Measurements from ENCODE around the gene PDZRN3. TPM values are rescaled to one million over a fixed set of nuclear protein-coding genes. Genes with fewer than 3 reads are reported as not detected.

The PDZRN3 gene
- total and polyA plus RNA-seq, 2 experiments from 2014 or later = 7.5 to 14.0 TPM

DNA sequence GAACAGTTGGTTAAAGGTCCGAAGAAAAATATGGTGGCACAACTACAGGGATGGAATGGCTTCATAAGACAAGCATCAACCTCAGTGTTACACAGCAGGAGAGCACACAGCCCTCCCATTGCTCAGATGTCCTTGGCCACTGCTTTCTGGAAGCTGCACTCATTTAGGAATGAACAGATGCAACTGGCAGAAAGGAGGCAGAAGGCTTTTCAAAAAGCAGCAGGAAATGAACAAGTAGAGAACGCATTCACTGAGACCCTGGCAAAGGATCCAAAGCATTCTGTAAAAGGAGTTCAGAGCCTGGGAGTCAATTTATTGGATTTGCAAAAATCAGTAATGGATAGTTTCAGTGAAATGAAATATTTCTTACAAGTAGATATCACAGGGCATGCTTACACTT lies 101.1 kb downstream of the PDZRN3 start (continued):
- TF ChIP-seq, protein P1, sequence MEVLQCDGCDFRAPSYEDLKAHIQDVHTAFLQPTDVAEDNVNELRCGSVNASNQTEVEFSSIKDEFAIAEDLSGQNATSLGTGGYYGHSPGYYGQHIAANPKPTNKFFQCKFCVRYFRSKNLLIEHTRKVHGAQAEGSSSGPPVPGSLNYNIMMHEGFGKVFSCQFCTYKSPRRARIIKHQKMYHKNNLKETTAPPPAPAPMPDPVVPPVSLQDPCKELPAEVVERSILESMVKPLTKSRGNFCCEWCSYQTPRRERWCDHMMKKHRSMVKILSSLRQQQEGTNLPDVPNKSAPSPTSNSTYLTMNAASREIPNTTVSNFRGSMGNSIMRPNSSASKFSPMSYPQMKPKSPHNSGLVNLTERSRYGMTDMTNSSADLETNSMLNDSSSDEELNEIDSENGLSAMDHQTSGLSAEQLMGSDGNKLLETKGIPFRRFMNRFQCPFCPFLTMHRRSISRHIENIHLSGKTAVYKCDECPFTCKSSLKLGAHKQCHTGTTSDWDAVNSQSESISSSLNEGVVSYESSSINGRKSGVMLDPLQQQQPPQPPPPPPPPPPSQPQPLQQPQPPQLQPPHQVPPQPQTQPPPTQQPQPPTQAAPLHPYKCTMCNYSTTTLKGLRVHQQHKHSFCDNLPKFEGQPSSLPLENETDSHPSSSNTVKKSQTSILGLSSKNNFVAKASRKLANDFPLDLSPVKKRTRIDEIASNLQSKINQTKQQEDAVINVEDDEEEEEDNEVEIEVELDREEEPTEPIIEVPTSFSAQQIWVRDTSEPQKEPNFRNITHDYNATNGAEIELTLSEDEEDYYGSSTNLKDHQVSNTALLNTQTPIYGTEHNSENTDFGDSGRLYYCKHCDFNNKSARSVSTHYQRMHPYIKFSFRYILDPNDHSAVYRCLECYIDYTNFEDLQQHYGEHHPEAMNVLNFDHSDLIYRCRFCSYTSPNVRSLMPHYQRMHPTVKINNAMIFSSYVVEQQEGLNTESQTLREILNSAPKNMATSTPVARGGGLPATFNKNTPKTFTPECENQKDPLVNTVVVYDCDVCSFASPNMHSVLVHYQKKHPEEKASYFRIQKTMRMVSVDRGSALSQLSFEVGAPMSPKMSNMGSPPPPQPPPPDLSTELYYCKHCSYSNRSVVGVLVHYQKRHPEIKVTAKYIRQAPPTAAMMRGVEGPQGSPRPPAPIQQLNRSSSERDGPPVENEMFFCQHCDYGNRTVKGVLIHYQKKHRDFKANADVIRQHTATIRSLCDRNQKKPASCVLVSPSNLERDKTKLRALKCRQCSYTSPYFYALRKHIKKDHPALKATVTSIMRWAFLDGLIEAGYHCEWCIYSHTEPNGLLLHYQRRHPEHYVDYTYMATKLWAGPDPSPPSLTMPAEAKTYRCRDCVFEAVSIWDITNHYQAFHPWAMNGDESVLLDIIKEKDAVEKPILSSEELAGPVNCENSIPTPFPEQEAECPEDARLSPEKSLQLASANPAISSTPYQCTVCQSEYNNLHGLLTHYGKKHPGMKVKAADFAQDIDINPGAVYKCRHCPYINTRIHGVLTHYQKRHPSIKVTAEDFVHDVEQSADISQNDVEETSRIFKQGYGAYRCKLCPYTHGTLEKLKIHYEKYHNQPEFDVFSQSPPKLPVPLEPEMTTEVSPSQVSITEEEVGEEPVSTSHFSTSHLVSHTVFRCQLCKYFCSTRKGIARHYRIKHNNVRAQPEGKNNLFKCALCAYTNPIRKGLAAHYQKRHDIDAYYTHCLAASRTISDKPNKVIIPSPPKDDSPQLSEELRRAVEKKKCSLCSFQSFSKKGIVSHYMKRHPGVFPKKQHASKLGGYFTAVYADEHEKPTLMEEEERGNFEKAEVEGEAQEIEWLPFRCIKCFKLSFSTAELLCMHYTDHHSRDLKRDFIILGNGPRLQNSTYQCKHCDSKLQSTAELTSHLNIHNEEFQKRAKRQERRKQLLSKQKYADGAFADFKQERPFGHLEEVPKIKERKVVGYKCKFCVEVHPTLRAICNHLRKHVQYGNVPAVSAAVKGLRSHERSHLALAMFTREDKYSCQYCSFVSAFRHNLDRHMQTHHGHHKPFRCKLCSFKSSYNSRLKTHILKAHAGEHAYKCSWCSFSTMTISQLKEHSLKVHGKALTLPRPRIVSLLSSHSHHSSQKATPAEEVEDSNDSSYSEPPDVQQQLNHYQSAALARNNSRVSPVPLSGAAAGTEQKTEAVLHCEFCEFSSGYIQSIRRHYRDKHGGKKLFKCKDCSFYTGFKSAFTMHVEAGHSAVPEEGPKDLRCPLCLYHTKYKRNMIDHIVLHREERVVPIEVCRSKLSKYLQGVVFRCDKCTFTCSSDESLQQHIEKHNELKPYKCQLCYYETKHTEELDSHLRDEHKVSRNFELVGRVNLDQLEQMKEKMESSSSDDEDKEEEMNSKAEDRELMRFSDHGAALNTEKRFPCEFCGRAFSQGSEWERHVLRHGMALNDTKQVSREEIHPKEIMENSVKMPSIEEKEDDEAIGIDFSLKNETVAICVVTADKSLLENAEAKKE (CRISPR knock-in tag; IDR thresholded peaks at IDR 0.05) = no peak
- TF ChIP-seq ZNF331 (CRISPR knock-in tag; IDR thresholded peaks at IDR 0.05; ENCODE audit: low read depth) = no peak
- TF ChIP-seq CREB1 (CRISPR knock-in tag; IDR thresholded peaks at IDR 0.05; ENCODE audit: low read depth) = no peak

DNA sequence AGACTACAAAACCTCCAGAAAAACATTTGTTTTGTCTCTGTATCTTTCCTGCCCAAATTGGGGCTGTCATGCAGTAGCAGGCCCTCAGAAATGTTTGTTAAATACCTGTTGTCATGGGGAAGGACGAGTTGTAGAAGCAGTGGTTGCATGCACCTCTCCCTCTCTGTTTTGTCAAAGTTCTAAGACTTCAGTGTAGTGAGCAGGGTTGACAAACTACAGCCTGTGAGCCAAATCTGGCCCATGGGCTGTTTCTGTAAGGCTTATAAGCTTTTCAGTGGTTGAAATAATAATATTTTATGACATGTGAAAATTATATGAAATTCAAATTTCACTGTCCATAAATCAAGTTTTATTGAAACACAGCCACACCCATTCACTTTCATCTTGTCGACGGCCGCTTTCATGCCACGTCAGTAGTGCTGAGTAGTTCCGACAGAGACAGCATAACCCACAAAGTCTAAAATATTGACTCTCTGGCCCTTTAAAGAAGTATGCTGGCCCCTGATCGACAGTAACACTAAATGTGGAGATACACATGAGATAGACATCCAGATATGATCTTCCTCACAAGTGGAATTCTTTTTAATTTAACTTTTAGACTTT lies 102.9 kb downstream of the PDZRN3 start:
- H3K36me3 ChIP-seq (ENCODE audit: insufficient read depth) = no peaks in the 10 kb centered on the region
- Mint-ChIP-seq H3K4me1 (peaks cover 12% of the 10 kb centered on the region; the same call in 2 of the 3 replicates), H3K9me3 (peaks cover 10% of the 10 kb centered on the region; the same call in 2 of the 3 replicates), H3K27ac (no peak overlapping the region; the same call in 1 of the 2 replicates), H3K36me3 (ENCODE audit: low read depth) (peaks cover 8% of the 10 kb centered on the region; the same call in 1 of the 3 replicates), H3K27me3 (ENCODE audit: insufficient read depth, low read depth, poor library complexity) (peaks cover 2% of the 10 kb centered on the region), H3K4me3 (no peak overlapping the region)
- no peak overlapping the region for H3K27ac ChIP-seq (ENCODE audit: low read depth)
- no peak overlapping the region for H3K4me3 ChIP-seq
- no peaks in the 10 kb centered on the region for H3K9me2 ChIP-seq (ENCODE audit: insufficient read depth)
- no peak overlapping the region for H3K4me2 ChIP-seq
- H3K4me1 ChIP-seq (ENCODE audit: insufficient read depth) = no peaks in the 10 kb centered on the region
- DNase-seq (ENCODE audit: low spot score) (no peak), ATAC-seq (no peak)
- H3F3A ChIP-seq (replicated peaks; ENCODE audit: low read depth) = no peaks in the 10 kb centered on the region
- no peaks in the 10 kb centered on the region for H3K27me3 ChIP-seq (ENCODE audit: insufficient read depth)
- H3K79me2 ChIP-seq (replicated peaks; ENCODE audit: insufficient read depth) = no peaks in the 10 kb centered on the region
- no peaks in the 10 kb centered on the region for H4K20me1 ChIP-seq (replicated peaks; ENCODE audit: insufficient read depth)
- H2AFZ ChIP-seq = no peak overlapping the region
- TF ChIP-seq, protein P2, sequence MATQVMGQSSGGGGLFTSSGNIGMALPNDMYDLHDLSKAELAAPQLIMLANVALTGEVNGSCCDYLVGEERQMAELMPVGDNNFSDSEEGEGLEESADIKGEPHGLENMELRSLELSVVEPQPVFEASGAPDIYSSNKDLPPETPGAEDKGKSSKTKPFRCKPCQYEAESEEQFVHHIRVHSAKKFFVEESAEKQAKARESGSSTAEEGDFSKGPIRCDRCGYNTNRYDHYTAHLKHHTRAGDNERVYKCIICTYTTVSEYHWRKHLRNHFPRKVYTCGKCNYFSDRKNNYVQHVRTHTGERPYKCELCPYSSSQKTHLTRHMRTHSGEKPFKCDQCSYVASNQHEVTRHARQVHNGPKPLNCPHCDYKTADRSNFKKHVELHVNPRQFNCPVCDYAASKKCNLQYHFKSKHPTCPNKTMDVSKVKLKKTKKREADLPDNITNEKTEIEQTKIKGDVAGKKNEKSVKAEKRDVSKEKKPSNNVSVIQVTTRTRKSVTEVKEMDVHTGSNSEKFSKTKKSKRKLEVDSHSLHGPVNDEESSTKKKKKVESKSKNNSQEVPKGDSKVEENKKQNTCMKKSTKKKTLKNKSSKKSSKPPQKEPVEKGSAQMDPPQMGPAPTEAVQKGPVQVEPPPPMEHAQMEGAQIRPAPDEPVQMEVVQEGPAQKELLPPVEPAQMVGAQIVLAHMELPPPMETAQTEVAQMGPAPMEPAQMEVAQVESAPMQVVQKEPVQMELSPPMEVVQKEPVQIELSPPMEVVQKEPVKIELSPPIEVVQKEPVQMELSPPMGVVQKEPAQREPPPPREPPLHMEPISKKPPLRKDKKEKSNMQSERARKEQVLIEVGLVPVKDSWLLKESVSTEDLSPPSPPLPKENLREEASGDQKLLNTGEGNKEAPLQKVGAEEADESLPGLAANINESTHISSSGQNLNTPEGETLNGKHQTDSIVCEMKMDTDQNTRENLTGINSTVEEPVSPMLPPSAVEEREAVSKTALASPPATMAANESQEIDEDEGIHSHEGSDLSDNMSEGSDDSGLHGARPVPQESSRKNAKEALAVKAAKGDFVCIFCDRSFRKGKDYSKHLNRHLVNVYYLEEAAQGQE (IDR thresholded peaks at IDR 0.05; ENCODE audit: unreplicated experiment) = no peak
- TF ChIP-seq ZNF331 (CRISPR knock-in tag; IDR thresholded peaks at IDR 0.05; ENCODE audit: low read depth) = no peak
- TF ChIP-seq, protein P1 (CRISPR knock-in tag; IDR thresholded peaks at IDR 0.05) = no peak
